Esophagus squamous epithelium (tissue), 4 donors: ENCODE measurements around the gene PRPF8.

Experiments
- CTCF ChIP-seq, 6 experiments: fragments of 450-650 bp in 4 of 6; fragments of 200-600 bp in 2 of 6; sonication (generic) in 2 of 6; IDR thresholded peaks; one replicate each; pipeline ENCODE4 v1.5.1; 2016 to 2019; ENCODE audit warnings: antibody characterized with exemption in 6 of 6, mild to moderate bottlenecking in 4 of 6, moderate library complexity in 4 of 6
- POLR2A ChIP-seq, 4 donors: fragments of 450-650 bp; IDR thresholded peaks; one replicate each; pipeline ENCODE4 v1.6.1; 2017; ENCODE audit warnings: antibody characterized with exemption in 4 of 4, mild to moderate bottlenecking in 4 of 4, moderate library complexity in 3 of 4

GRCh38 chr17:1716912-1717695, 32.4 kb upstream of the PRPF8 start:
- TF ChIP-seq CTCF (IDR thresholded peaks at IDR 0.05) (no peak), POLR2A (IDR thresholded peaks at IDR 0.05) (peak in 2 of 4 donors; percentile 48 to 71)
